ENCODE results near the gene PDIA2.
"Not testable (repeated sequence)": the region's sequence is repeated elsewhere in the genome, so short reads cannot be mapped to it uniquely, and the experiment has no call there.

Gene PDIA2

GRCh38 chr16:333406-334094 lies 50.6 kb downstream of the PDIA2 start:
- TF ChIP-seq POLR2A (IDR thresholded peaks at IDR 0.05; ENCODE audit: low read depth, low read length) = no peak
- DNase-seq (ENCODE audit: insufficient read length, low spot score) = no peak

DNA sequence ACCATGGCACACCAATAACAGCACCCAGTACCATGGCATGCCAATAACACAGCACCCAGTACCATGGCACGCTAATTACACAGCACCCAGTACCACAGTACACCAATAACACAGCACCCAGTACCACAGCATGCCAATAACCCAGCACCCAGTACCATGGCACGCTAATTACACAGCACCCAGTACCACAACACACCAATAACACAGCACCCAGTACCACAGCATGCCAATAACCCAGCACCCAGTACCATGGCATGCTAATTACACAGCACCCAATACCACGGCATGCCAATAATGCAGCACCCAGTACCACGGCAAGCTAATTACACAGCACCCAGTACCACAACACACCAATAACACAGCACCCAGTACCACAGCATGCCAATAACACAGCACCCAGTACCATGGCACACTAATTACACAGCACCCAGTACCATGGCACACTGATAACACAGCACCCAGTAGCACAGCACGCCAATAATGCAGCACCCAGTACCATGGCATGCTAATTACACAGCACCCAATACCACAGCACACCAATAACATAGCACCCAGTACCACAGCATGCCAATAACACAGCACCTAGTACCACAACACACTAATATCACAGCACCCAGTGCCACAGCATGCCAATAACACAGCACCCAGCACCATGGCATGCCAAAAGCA lies 51.3 kb downstream of the PDIA2 start:
- DNase-seq (ENCODE audit: insufficient read length, low spot score); FAIRE-seq: not testable (repeated sequence)

More at GRCh38 chr16:333406-334094, 50.6 kb downstream of the PDIA2 start:
- FAIRE-seq = no peak

- DNase-seq (ENCODE audit: insufficient read length, low spot score); FAIRE-seq: not testable (repeated sequence)
Observed at GRCh38 chr16:334861-335632, 52.1 kb downstream of the PDIA2 start.

DNA sequence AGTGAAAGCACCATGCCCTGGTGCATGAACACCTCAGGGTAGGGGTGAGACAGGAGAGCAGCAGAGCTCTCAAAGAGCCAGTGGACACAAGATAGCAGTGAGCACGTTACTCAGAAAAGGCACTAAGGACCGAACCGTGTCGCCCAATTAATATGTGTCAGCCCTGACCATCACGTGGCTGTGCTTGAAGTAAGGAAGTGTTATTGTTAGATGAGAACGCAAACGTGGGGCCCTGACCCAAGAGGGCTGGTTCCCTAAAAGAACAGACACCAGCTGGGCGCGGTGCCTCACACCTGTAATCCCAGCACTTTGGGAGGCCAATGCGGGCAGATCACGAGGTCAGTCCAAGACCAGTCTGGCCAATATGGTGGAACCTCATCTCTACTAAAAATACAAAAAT lies 53.3 kb downstream of the PDIA2 start:
- TF ChIP-seq POLR2A (IDR thresholded peaks at IDR 0.05; ENCODE audit: low read depth, low read length) = no peak
- no peak for DNase-seq (ENCODE audit: insufficient read length, low spot score)
- FAIRE-seq = no peak

Measured in H54 (cell line).